ENCODE data around the gene IQGAP2. TPM values are rescaled to one million over a fixed set of nuclear protein-coding genes. Genes with fewer than 3 reads are reported as not detected.

IQGAP2 gene
- polyA plus RNA-seq, 1 donor (not counting 4 experiments of a cell fraction or from before 2014, with no cell fraction given), result 0.14 TPM

DNA sequence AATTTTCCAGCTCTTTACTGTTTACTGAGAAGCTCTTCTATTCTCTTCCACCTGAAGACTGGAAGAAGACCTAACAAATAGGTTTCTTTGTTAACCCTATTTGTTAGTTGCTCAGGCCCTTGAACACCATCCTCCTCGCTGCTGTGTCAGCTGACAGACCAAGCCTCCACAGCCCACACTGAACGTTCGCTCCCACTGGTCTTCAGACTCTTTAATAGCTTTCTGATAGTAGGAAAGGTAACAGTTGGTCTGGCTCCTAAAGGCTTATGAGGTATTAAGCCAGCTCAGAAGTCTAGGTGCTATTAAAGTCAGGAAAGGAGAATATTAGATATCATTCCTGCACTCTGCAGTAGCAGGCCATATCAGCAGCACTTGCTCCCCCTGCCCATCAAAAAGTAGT lies 289.6 kb downstream of the IQGAP2 start:
- H3K27me3 ChIP-seq (ENCODE audit: control insufficient read depth, extremely low read depth, insufficient read depth, low read length), result no peaks in the 10 kb centered on the region
- dilution Hi-C loops (cut with MboI; ENCODE audit: extremely low pct_ligation_motif_present, low sequenced_read_pairs), result no loop called here
- no peak for FAIRE-seq

DNA sequence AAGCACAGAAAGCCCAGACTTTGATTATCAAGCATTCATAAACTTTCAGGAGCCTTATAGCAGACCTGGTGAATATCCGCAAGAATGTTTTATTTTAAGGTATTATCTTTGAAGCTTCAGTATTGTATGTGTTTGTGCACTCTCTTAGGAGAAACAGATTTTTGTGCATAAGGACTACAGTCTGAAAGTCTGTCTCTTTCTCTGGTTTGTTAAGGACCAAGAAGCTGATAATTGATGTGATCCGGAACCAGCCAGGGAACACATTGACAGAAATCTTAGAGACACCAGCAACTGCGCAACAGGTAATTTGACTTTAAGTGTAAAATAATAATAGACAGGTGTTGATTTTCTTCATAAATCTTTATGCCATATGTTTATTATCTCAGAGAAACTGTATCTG lies 290.1 kb downstream of the IQGAP2 start:
- Histone ChIP-seq H3K9ac (ENCODE audit: control insufficient read depth, extremely low read depth, insufficient read depth, low read length) (no peak overlapping the region), H3K27me3 (ENCODE audit: control insufficient read depth, extremely low read depth, insufficient read depth, low read length) (no peaks in the 10 kb centered on the region), H4K20me1 (ENCODE audit: control insufficient read depth, extremely low read depth, insufficient read depth, low read length) (no peaks in the 10 kb centered on the region), H3K4me2 (ENCODE audit: control insufficient read depth, extremely low read depth, insufficient read depth, low read depth, low read length) (no peak overlapping the region), H3K4me1 (ENCODE audit: control insufficient read depth, extremely low read depth, insufficient read depth, low read length) (peaks cover 37% of the 10 kb centered on the region), H3K27ac (ENCODE audit: control insufficient read depth, insufficient read depth, low read length) (no peak overlapping the region), H3K9me3 (ENCODE audit: control insufficient read depth, low read depth, low read length) (no peaks in the 10 kb centered on the region), H3K79me2 (ENCODE audit: control insufficient read depth, insufficient read depth, low read length) (no peaks in the 10 kb centered on the region), H2AFZ (ENCODE audit: control insufficient read depth, low read length) (no peak overlapping the region), H3K9me1 (ENCODE audit: control insufficient read depth, extremely low read depth, insufficient read depth, low read length) (no peaks in the 10 kb centered on the region), H3K4me3 (ENCODE audit: control insufficient read depth in 2 of 3, extremely low read depth in 1 of 3, insufficient read depth in 2 of 3, low read depth in 1 of 3, low read length in 3 of 3) (no peak overlapping the region), H3K36me3 (ENCODE audit: control insufficient read depth in 2 of 2, extremely low read depth in 1 of 2, insufficient read depth in 2 of 2, low read length in 2 of 2) (no peaks in the 10 kb centered on the region)
- dilution Hi-C loops (cut with MboI; ENCODE audit: extremely low pct_ligation_motif_present, low sequenced_read_pairs), result no loop called here
- DNase-seq (ENCODE audit: low read depth, low spot score) (no peak), FAIRE-seq (no peak)
- no peak for TF ChIP-seq EZH2 (IDR thresholded peaks at IDR 0.05; ENCODE audit: low read length)
- TF ChIP-seq, protein P1, sequence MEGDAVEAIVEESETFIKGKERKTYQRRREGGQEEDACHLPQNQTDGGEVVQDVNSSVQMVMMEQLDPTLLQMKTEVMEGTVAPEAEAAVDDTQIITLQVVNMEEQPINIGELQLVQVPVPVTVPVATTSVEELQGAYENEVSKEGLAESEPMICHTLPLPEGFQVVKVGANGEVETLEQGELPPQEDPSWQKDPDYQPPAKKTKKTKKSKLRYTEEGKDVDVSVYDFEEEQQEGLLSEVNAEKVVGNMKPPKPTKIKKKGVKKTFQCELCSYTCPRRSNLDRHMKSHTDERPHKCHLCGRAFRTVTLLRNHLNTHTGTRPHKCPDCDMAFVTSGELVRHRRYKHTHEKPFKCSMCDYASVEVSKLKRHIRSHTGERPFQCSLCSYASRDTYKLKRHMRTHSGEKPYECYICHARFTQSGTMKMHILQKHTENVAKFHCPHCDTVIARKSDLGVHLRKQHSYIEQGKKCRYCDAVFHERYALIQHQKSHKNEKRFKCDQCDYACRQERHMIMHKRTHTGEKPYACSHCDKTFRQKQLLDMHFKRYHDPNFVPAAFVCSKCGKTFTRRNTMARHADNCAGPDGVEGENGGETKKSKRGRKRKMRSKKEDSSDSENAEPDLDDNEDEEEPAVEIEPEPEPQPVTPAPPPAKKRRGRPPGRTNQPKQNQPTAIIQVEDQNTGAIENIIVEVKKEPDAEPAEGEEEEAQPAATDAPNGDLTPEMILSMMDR (optimal IDR thresholded peaks at IDR 0.05 in 1 of 3, IDR thresholded peaks at IDR 0.05 in 1 of 3, conservative IDR thresholded peaks at IDR 0.05 in 1 of 3; ENCODE audit: extremely low read depth in 1 of 3, insufficient read depth in 2 of 3, low read length in 3 of 3), result no peak

More for the DNA sequence above, 289.6 kb downstream of the IQGAP2 start:
- no peak overlapping the region for H3K4me3 ChIP-seq (ENCODE audit: control insufficient read depth in 2 of 3, extremely low read depth in 1 of 3, insufficient read depth in 2 of 3, low read depth in 1 of 3, low read length in 3 of 3)
- H3K9me1 ChIP-seq (ENCODE audit: control insufficient read depth, extremely low read depth, insufficient read depth, low read length), result no peaks in the 10 kb centered on the region
- H3K27ac ChIP-seq (ENCODE audit: control insufficient read depth, insufficient read depth, low read length), result no peak overlapping the region
- DNase-seq (ENCODE audit: low read depth, low spot score), result no peak
- H3K4me2 ChIP-seq (ENCODE audit: control insufficient read depth, extremely low read depth, insufficient read depth, low read depth, low read length), result no peak overlapping the region
- no peaks in the 10 kb centered on the region for H3K9me3 ChIP-seq (ENCODE audit: control insufficient read depth, low read depth, low read length)
- no peaks in the 10 kb centered on the region for H3K36me3 ChIP-seq (ENCODE audit: control insufficient read depth in 2 of 2, extremely low read depth in 1 of 2, insufficient read depth in 2 of 2, low read length in 2 of 2)
- TF ChIP-seq, protein P1 (optimal IDR thresholded peaks at IDR 0.05 in 1 of 3, IDR thresholded peaks at IDR 0.05 in 1 of 3, conservative IDR thresholded peaks at IDR 0.05 in 1 of 3; ENCODE audit: extremely low read depth in 1 of 3, insufficient read depth in 2 of 3, low read length in 3 of 3), result no peak
- no peak for TF ChIP-seq EZH2 (IDR thresholded peaks at IDR 0.05; ENCODE audit: low read length)
- H3K79me2 ChIP-seq (ENCODE audit: control insufficient read depth, insufficient read depth, low read length), result no peaks in the 10 kb centered on the region
- no peak overlapping the region for H2AFZ ChIP-seq (ENCODE audit: control insufficient read depth, low read length)
- H3K9ac ChIP-seq (ENCODE audit: control insufficient read depth, extremely low read depth, insufficient read depth, low read length), result no peak overlapping the region
- H4K20me1 ChIP-seq (ENCODE audit: control insufficient read depth, extremely low read depth, insufficient read depth, low read length), result no peaks in the 10 kb centered on the region
- H3K4me1 ChIP-seq (ENCODE audit: control insufficient read depth, extremely low read depth, insufficient read depth, low read length), result peaks cover 38% of the 10 kb centered on the region

Data from keratinocyte (primary cell).